Lower leg skin (tissue), 3 donors: ENCODE data around the gene MT1H.

Experiments
- CTCF ChIP-seq, 3 donors: fragments of 450-650 bp; IDR thresholded peaks; one replicate each; pipeline ENCODE4 v1.5.1; 2016; ENCODE audit warnings: antibody characterized with exemption in 3 of 3, mild to moderate bottlenecking in 3 of 3, moderate library complexity in 2 of 3
- POLR2A ChIP-seq, 2 donors: fragments of 450-650 bp; IDR thresholded peaks; one replicate each; pipeline ENCODE4 v1.6.1; 2016 to 2017; ENCODE audit warnings: antibody characterized with exemption in 2 of 2, mild to moderate bottlenecking in 1 of 2, moderate library complexity in 1 of 2

- TF ChIP-seq CTCF (IDR thresholded peaks at IDR 0.05) (no peak), POLR2A (IDR thresholded peaks at IDR 0.05) (no peak)
Observed at GRCh38 chr16:56651586-56651985, 18.0 kb upstream of the MT1H start, which contains the start of gene MT1B.
